Body of pancreas (tissue), 4 donors: ENCODE data around the gene FBXO11.

Source experiments
- POLR2A ChIP-seq, 3 donors: fragments of 450-650 bp; IDR thresholded peaks; one replicate each; pipeline ENCODE4 v1.6.1; 2016; ENCODE audit warnings: antibody characterized with exemption in 3 of 3, mild to moderate bottlenecking in 2 of 3
- TF ChIP-seq, protein P1 (sequence below), 7 experiments: fragments of 450-650 bp in 4 of 7; fragments of 200-600 bp in 3 of 7; sonication (generic) in 3 of 7; IDR thresholded peaks; one replicate each; pipeline ENCODE4 v1.5.1; 2016 to 2019; ENCODE audit warnings: antibody characterized with exemption in 7 of 7

DNA sequence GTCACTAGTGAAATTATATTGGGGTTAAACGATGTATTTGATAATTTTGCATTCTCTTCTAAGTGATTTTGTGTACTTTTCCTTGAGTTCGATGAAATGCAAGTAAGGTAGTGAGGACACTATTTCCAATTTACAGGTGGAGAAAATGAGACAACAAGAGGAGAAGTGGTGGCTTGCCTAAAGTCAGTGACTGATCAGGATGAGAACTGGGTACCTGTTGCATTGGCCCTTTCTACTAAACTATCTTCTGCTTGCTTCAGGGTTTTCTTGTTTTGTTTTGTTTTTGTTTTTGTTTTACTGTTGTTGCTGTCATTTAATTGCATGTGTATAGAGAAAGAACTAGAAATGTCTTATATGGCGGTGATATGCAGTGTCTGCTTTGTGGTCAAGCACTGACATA lies 31.4 kb upstream of the FBXO11 start:
- TF ChIP-seq, protein P1, sequence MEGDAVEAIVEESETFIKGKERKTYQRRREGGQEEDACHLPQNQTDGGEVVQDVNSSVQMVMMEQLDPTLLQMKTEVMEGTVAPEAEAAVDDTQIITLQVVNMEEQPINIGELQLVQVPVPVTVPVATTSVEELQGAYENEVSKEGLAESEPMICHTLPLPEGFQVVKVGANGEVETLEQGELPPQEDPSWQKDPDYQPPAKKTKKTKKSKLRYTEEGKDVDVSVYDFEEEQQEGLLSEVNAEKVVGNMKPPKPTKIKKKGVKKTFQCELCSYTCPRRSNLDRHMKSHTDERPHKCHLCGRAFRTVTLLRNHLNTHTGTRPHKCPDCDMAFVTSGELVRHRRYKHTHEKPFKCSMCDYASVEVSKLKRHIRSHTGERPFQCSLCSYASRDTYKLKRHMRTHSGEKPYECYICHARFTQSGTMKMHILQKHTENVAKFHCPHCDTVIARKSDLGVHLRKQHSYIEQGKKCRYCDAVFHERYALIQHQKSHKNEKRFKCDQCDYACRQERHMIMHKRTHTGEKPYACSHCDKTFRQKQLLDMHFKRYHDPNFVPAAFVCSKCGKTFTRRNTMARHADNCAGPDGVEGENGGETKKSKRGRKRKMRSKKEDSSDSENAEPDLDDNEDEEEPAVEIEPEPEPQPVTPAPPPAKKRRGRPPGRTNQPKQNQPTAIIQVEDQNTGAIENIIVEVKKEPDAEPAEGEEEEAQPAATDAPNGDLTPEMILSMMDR (IDR thresholded peaks at IDR 0.05): no peak
- TF ChIP-seq POLR2A (IDR thresholded peaks at IDR 0.05): no peak
